Right lobe of liver (tissue), 4 donors: ENCODE results near the gene PAX9.

Experiments used
- POLR2A ChIP-seq: fragments of 450-650 bp; IDR thresholded peaks from one replicate; pipeline ENCODE4 v1.6.1; 2017; ENCODE audit warnings: antibody characterized with exemption, mild to moderate bottlenecking
- TF ChIP-seq, protein P1 (sequence below), 4 donors: fragments of 200-600 bp in 3 of 4; fragments of 450-650 bp in 1 of 4; IDR thresholded peaks; one replicate each; pipeline versions ENCODE4 v1.5.1 to v1.8.0; 2016 to 2022; ENCODE audit warnings: antibody characterized with exemption in 4 of 4, mild to moderate bottlenecking in 2 of 4
- donor health status: DM: no; HTN: no; CAD: no.
- donor health status: DM: no; HTN: no; CAD: no.
- donor health status: DM: no; HTN: yes; CAD: no.

DNA sequence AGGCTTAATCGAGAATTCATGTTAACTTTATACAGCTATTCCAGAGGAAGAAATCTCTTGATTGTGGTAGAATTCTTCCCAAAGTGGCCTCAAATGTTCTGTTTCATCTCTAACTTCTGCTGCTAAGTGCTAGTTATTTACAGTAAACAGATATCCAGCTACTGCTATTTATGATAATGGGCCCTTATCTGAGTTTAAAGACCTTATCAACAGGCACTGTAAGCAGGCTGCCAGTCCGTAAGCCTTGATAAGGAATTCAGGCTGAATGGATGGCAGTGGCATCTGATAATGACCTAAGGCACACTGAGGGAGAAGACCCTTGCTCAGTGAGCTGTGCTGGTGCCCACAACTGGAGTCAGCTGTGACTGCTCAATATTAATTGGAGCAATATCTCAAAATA lies 59.0 kb downstream of the PAX9 start:
- no peak for TF ChIP-seq POLR2A
- TF ChIP-seq, protein P1, sequence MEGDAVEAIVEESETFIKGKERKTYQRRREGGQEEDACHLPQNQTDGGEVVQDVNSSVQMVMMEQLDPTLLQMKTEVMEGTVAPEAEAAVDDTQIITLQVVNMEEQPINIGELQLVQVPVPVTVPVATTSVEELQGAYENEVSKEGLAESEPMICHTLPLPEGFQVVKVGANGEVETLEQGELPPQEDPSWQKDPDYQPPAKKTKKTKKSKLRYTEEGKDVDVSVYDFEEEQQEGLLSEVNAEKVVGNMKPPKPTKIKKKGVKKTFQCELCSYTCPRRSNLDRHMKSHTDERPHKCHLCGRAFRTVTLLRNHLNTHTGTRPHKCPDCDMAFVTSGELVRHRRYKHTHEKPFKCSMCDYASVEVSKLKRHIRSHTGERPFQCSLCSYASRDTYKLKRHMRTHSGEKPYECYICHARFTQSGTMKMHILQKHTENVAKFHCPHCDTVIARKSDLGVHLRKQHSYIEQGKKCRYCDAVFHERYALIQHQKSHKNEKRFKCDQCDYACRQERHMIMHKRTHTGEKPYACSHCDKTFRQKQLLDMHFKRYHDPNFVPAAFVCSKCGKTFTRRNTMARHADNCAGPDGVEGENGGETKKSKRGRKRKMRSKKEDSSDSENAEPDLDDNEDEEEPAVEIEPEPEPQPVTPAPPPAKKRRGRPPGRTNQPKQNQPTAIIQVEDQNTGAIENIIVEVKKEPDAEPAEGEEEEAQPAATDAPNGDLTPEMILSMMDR (IDR thresholded peaks at IDR 0.05): no peak
